GM19238 (cell line): Measurements from ENCODE around the gene PEA15.

Experiments used
- DNase-seq: peaks from one replicate; pipeline ENCODE4 v3.0.0; 2011; ENCODE audit warnings: low spot score; ENCODE audit not compliant: insufficient read length

PEA15 gene

DNA sequence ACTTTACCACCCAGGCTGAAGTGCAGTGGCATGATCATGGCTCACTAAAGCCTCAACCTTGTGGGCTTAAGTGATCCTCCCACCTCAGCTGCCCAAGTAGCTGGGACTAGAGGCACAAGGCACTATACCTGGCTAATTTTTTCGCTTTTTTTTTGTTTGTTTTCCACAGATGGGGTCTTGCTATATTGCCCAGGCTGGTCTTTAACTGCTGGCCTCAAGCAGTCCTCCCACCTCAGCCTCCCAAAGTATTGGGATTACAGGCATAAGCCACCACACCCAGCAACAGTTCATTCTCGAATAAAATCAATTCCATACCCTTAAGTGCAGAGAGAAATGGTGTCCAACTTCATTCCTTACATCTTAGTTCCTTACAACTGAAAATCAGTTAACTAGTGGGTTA, 32.4 kb downstream of the PEA15 start:
- DNase-seq: no peak

DNA sequence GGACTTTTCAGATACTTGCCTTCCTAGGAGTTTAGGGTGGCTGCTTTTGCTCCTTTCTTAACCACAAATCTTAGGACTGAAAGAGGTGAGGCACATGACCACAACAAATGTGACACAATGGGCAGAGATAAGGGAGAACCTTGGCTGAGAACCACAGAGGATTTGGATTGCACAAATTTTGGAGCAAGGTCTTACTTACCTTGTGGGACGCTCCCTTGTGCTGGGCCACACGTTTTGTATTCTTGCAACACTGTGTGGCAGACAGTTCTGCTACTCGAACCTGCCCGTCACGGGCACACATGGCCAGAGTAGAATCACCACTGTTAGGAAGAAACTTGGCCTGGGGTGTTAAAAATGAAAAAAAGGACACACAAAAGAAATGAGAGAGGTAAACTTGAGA, 33.2 kb downstream of the PEA15 start:
- no peak for DNase-seq

DNA sequence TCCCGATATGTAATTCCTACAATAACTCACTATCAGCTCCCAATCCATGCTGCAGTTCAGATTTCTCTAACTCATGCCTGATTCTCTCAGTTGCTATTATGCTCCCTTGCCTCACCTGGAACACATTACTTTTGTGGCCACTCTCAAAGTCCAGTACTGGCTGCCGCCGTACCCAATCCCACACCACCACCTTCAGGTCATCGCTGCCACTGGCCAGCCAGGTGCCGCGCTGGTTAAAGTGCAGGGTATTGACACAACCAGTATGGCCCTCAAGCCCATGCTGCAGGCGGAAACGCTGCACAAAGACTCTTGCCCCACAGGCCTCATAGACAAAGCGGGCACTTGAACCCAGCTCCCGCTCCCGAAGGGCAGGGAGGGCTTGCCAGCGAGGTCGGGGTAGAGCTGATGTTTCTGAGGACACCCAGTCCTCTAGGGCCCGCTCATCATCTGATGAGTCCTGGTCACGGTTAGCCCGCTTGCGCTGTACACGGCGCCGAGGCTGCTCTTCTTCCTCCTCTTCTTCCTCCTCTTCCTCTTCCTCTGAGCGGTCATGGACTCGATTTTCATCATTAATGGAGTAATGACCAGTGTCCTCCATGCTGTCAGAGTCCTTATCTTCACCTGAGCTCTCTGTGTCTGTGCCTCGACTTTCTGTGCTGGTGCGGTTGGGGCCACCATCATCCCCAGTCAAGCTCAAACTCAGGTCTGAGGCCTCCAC, 34.6 kb downstream of the PEA15 start:
- DNase-seq: no peak

DNA sequence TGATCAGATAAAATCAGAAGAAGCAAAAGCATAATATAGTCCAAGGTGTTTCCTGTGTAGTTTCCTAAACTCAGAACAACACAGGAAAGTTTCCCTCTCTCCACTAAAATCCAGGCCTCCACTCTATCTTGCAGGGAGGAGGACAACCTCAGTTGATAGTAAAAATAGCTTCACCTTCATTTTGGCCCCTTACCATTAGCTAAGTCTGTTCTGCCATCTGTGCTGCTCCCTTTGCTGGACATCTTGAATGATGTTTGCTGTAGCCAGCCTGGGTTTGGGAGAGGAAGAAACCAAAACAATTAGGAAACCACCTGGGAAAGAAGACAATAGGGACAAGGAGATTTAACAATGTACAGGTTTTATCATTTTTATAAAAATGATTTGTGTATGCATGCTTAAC, 38.6 kb downstream of the PEA15 start:
- DNase-seq: no peak

DNA sequence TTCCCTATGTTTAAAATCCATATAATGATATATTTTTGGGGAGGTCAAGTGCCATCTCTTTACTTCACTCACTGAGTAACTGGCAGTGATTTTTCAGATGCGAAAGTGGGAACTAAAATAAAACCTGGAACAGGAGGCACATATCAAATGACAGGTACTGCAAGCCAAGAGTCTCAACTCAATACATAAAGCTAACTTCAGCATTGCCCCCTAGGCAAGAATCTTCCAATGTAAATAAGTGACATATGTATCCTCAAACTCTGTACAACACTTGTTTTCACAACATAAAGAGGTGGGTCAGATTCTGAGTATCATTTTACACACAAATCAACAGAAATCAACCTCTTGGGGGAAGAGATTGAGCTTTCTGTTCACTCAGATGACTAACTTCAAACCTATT, 39.0 kb downstream of the PEA15 start:
- DNase-seq: no peak

DNA sequence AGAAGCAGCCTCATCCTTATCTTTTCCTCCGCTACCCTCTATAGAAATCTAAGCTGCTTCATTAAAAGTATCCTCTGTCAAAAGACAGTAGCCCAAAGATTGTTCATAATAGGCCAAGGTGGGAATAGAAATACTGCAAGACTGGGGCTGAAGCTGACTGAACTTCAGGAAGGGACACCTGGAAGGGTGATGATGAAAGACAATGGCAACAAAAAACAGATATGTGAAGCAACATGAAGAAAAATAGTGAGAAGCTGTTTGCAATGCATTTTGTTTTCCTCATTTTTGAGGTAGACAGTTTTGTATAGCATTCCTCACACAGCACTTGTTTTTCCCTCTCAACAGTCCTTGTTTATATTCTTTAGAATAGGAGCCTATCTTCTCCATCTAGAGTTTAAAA, 40.2 kb downstream of the PEA15 start:
- no peak for DNase-seq

DNA sequence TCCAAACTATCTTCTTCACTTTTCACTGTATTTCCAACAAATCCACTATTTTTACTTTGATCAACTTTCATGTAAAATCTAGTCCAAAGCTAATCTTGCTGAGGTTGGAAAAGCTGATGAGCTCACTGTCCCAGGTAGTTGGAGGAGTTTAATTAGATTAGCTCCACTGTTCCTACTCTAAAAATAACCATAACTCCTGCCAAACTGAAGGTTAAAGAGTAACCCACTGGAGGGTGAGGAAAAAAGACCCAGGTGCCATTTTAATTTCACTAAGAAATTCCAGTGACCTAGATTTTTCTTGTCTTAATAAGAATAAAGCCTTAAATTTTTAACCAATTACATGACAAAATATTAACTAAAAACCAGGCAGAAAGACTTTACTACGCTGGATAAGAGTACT, 41.9 kb downstream of the PEA15 start:
- DNase-seq: no peak

DNA sequence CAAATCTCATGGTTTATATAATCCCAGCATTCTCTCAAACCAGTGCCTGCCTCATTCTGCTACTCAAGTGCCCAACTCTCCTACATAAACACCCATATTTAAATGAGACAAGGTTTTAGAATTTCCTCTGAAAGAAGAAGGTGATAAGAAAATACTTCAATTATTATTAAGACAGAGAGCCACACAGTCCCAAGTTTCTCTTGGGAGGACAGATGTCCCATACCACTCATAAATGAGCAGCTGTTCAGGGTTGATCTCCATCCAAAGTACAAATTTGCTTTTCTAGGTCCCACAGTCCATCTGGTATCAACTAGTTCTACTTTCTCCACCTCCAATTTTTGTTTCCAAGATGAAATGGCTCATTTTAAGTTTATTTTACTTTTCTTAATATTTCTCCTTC, 45.8 kb downstream of the PEA15 start:
- no peak for DNase-seq

DNA sequence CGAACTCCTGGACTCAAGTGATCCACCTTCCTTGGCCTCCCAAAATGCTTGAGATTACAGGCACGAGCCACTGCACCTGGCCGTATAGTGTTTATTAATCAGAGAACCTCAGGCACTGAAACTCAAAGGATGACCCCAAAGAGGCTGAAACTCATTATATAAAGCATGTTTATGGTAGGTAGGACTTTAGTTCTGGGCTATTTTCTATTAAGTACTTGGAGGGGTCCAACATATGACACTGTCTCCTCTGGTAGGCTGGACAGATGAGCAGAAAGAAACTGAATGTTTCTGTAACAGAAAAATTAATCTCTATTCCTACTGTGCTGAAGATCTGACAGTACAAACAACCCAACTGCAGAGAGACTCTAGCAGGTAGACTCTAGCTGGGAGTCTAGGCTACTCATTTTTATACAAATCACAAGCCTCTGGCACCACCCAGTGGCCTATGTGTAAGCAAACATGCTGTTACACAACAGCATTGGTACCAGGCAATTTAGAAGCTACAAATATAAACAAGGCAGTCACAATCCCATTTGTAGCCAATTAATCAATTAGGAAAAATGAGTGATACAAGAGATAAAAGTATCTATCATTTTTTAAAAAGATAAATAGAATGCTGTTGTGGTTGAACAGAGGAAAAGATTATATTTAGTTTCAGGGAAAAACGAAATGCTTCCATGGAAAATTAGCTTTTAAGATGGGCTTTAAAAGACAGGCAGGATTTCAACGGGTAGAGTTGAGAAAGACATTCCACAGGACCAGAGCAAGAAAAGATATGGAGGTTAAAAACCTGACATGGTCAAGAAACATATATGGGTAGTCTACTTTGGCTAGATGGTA, 46.7 kb downstream of the PEA15 start:
- peak; percentile 30 for DNase-seq

DNA sequence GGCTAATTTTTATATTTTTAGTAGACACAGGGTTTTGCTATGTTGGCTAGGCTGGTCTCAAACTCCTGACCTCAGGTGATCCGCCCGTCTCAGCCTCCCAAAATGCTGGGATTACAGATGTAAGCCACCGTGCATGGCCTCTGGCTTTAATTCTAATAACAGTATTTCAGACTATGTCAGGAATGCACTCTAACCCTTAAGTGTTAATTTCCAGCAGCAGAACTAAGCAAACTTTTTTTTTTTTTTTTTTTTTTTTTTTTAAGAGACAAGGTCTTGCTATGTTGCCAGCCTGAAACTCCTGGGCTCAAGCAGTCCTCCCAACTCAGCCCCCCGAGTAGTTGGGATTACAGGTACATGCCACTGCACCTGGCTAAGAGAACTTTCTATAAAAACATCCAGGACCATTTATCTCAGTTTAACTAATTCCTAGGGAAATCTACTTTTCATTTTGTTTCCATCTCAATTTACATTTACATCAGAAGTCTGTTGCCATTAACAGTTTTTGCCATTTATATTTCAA, 50.7 kb downstream of the PEA15 start:
- no peak for DNase-seq

DNA sequence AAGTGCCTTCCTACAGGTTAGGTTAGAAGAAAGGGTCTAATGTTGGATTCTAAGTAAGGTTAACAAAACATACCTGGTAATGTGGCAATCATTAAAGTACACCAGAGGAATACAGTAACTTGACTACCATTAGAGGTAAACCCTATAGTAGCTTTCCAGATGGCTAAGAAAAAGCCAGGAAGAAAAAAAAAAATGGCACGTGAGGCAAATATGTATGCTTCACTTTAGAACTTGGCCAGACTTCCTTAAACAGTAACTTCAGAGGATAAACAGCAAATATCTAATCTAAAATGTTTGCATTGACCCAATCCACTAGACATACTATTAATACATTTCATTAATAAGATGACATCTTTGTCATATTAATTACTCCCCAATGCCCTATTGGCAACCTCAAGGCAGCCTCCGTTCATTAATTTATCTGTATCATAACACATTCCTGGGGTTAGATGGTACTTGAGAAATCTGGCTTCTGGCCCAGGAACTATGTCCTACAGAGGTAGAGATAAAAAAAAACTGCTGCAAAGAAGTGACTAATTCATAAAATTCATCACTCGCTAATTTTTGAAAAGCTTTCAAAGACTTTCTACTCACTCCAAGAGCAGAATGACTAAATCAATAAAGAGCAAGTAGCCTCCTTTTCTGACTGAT, 51.3 kb downstream of the PEA15 start:
- DNase-seq: no peak

DNA sequence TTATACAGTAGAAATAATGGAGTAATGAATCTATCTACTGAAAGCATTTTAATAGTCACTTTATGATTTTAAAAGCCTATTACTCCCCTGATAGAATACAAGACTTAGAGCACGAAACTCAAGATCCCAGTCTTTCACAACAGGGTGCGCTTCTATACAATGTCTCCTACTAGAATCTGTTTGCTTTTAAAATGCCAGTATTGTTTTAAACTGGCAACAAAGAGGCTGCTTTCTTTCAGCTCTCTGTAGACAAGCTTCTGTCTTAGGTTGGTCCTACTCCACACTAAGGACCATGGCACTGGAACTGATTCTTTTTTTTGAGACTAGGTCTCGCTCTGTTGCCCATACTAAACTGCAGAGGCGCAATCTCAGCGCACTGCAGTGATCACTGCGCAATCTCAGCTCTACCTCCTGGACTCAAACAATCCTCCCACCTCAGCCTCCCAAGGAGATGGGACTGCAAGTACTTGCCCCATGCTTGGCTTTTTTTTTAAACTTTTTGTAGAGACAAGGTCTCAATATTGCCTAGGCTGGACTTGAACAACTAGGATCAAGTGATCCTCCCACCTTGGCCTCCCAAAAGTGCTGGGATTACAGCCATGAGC, 52.3 kb downstream of the PEA15 start:
- no peak for DNase-seq

DNA sequence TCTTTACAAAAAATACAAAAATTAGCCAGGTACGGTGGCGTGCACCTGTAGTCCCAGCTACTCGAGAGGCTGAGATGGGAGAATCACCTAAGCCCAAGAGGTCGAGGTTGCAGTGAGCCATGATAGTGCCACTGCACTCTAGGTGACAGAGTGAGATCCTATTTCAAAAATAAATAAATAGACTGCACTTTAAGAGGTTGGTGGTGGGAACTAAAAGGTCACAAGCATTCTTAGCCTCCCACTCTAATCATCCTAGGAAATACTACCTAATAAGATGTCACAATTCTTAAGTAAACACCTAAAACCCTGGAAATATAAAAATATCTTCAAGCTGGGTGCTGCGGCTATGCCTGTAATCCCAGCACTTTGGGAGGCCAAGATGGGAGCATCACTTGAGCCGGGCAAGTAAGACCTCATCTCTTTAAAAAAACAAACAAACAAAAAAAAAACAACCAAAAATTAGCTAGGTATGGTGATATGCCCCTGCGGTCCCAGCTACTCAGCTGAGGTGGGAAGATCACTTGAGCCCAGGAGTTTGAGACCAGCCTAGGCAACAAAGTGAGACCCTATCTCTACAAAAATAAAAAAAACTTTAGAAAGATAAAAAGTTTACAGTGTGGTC, 53.1 kb downstream of the PEA15 start:
- DNase-seq: no peak

DNA sequence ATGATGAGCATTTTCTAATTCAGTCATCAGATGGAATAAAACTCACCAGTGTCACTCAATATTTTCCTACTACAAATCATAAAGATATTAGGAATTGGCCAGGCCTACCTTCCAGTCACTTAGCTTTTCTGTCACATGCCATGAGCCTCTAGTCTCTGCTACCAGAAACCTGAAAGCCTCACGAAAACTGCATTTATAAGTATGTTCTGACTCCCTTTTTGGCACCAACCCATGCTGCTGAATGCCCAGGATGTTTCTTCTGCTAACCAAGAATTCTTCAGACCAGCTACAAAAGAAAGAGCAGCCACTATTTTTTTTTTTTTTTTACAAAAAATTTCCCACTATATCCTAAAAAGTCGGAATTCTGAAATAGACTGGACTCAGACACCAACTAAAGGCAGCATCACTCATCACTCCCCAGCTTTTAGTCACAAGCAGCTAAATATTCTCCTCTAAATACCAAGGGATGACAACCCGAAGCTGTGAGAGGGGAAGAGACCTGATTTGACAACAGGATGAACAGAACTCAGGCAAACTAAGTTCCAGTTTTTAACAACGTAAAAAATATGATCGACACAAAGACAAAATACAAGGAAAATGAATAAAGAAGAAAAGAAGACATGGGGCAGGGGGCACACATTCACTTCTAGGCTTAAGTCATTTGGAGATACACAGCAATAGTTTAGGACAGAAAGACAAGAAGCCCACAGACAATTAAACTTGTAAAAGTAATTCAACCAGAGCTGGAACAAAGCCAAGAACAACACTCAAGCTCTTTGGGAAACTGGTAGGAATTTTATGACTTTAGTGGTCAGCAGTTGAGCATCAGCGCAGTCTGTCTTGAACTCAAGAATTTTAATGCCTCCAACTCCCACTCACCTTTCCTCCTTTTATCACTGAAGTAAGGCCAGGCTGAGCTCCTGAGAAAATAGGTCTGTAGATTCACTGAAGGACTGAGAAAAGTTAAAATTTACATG, 55.5 kb downstream of the PEA15 start:
- no peak for DNase-seq

DNA sequence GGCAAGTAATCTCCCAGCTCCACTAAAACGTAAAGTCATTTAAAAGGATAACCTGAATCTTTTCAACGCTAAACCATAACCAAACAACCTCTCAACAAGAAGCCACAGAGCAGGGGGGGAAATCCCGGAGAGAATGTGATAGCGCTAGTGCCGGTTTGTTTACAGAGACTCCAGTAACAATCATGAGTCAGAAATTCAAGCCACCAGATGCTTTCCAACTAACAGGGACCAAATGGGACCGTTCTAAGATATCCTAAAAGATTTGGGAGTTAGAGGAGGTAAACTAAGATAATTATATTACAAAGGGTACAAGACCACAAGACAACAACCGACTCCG, 56.3 kb downstream of the PEA15 start:
- DNase-seq: peak; percentile 22

DNA sequence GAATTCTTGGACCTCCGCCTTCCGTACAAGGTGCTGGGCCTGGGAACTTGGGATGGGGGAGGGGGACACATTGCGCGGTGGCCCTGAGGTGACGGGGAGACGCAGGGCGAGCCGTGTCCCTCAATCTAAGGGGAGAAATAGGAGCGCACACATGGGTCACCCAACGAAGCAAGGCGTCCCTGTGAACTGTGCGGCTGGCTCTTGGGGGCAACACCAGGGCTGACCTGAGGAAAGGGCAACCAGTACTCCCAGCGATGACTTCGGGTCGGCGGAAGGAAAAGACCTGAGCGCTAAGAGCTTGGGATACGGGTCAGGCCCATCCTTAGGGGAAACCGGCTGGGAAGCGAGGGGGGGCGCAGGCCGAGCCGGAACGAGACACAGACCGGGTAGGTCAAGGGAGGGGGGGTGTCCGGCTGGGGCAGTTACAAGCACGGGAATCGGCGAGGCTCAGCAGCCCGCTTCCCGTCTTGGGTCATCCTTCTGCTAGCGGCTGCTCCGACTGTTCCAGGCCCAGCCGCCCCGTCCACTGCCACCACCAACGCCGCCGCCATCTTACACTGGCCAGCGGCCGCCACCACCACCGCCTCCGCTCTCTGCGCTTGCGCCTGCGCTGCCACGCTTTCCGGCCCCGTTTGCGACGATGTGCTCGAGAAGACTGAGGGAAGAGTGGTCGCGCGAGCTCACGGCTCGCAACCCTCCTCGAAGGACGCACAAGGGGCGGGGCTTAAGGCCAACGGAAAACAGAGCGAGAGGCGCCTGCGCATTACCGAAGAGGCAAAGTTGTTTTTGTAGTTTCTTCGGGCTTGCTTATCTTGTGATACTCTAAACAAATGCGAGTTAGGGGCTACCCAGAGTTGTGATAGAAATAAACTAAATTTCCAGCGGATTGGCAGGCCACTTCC, 57.0 kb downstream of the PEA15 start, which contains the start of gene DCAF8:
Gene DCAF8 (minus strand): TSS at position 657 of the 902 bp plus-strand sequence. CDS start 18,541 bp downstream, outside the sequence.
- peak; percentile 82 for DNase-seq

DNA sequence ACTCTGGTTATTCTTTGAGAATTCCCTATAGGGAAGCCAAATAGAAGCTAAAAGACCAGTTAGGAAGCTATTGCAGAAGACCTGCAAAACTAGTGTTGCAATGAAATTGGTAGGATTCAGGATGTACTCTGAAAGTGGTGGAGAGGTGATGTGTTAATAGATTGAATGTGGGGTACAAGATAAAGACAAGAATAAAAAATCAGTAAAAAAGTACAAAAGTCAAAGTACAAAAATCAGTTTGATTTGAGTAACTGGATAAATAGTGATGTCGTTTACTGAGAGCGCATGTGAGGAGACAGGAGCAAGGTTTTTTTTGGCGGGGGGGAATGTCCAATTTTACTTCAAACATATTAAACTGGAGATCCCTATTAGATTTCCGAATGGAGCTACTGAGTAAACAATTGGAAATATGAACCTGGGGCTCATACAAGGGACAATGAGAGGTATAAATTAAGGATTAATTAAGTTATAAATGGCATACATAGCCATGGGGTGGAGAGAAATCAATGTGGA, 59.7 kb downstream of the PEA15 start:
- no peak for DNase-seq
